M059J (cell line): ENCODE measurements around the gene SLC38A2. TPM values are rescaled to one million over a fixed set of nuclear protein-coding genes. Genes with fewer than 3 reads are reported as not detected.
"Not testable (repeated sequence)": the region's sequence is repeated elsewhere in the genome, so short reads cannot be mapped to it uniquely, and the experiment has no call there.

ENCODE experiments used
- DNase-seq: peaks from one replicate; pipeline ENCODE4 v3.0.0-alpha.2; 2012; ENCODE audit warnings: low read depth
- total RNA-seq: library from RNA; depleted of rRNA; stranded (reverse); fragments of >200 nt; shearing (Covaris generic); gene quantifications from 2 replicates; pipeline ENCODE4 v1.2.3, GENCODE V29; 2014

SLC38A2 gene
- total RNA-seq, 1 experiment from 2014 or later: 447 TPM

DNA sequence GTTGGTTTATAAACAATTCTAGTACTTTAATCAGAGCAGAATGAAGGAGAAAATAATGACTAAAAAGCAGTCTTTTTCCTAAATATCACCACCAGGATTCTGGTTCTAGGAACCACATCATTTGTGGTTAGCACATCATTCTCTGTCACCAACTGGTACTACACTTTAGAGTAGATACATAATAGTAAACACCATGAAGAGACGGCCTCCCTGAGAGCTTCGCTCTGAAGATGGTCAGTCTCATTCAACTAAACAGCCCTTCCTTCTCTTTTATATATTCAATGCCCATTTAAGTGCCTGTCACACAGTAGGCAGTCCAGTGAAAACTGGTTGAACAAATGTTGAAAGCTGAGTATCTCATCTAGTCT, 10.9 kb downstream of the SLC38A2 start:
- DNase-seq: no peak

DNA sequence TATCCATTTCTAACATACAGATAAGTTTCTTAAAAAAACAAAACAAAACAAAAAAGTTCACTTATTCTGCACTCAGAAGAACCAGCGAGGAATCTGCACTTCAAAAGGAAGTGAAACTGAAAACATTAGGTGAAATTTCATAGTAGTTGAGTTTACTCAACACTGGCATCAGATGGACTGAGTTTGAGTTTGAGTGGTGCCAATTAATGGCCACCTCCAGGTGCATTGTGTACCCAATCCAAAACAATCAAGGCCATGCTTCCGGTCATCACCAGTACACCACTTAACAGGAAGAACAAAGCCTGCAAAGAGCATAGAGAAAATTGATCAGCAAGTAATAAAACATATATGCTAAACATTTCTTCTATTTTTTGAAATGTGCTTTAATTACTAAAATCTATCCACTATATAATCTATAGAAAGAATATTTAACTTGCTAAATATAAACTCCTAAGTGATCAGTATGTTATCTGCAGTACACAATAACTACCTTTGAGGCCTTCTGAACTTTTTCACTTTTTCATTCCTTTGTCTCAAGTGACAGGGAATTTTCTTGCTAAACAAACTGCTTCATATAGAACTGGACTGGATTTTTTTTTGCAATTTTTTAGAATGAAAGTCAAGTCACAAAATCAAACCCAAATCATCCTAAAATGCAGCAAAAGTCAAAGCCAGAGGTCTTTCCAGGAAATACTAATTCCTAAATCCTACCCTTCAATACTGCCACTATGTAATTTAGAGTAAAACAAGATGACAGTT, 11.5 kb downstream of the SLC38A2 start:
- DNase-seq: no peak

DNA sequence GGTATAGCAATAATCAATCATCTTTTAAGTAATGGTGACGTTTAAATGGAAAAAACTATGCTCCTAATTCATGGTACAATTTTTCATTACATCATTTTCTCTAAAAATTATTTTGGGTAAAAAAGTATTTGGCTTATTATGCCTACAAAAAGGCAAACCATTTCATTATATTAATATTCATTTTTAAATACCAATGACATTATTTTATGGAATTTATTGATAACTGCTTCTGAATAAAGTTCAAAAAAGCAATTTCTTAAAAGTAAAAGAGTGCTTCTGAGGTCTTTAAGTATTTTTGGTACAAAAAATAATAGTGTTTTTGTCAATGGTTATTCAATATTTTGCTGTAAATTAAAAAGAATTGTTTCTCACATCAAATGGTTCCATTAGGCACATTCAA, 12.2 kb downstream of the SLC38A2 start:
- DNase-seq: no peak

DNA sequence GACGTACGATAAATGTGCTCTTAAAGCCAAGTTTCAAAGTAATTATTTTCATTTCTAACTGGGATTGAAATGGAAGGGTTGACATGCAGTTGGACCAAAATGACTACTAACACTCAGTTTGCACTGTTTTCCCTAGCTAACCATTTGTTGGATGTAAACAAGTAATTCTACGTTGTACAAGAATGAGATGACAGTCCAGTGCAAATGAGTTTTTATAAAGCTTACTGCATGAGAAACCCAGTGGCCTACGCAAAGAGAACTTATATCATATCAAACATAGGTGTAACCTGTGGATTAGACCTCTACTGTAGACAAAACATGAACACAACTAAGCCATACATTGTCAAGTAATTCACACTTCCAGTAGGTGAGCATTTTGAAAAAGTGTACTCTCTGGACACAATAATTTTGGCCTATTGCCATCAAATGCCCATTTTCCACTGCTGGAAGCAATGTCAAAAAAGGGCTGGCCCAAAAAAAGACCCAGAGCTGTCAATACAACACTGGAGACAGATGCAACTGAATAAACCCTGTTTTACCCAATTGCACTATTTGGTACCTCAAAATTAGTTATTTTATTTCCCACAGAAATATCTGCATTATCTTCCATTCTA, 12.8 kb downstream of the SLC38A2 start:
- DNase-seq: no peak

DNA sequence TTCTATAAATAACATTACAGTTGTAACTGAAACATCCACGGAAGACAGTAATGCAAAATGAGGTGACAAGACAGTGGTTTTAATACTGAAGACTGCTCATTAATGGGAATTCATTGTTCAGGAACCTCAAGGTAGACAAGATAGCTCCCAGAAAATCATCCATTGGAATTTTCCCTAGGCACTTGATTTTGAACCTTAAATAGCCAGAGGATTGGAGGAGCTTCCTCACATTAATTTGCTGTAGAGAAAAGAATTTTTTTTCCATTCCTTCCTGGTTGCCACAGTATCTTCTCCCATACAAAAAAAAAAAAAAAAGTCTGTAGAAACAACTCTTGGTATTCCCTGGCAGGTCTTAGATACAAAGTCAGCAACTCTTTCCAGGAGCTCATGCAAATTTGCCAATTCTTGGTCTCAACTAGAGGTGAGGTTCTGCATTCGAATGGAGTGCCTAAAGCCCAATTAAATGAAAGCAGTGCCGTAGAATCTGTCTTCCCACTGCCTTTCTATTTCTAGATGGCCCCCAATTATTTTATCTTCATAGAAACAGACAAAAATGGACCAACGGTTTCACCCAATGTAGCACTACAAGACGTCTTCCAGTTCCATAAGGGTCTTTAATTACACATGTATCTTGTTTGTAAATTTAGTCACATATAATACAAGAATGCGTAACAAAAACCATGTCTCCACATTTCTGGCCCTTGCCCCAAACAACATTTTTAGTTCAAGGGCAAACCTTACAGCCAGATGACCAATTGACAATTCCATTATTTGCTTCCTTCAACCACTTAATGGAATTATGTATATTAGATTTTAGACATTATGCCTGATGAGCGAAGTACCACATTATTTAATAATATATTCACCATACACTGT, 13.5 kb downstream of the SLC38A2 start:
- peak; percentile 58 for DNase-seq

DNA sequence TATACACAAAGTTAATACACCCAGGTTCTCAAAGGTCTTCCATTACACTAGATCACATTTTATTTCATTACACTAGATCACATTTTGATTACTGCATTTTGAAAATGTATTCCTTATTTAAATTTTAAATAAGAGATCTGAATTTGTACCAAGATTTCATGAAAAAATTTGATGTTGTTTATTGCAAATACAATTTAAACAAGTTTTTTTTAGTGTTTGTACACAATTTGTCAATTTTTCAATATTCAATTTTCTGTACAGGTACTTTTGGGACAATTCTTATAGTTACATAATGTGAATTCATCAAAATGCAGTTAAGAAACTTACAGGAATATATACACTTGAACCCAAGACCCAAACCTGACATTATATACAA, 14.3 kb downstream of the SLC38A2 start:
- no peak for DNase-seq

DNA sequence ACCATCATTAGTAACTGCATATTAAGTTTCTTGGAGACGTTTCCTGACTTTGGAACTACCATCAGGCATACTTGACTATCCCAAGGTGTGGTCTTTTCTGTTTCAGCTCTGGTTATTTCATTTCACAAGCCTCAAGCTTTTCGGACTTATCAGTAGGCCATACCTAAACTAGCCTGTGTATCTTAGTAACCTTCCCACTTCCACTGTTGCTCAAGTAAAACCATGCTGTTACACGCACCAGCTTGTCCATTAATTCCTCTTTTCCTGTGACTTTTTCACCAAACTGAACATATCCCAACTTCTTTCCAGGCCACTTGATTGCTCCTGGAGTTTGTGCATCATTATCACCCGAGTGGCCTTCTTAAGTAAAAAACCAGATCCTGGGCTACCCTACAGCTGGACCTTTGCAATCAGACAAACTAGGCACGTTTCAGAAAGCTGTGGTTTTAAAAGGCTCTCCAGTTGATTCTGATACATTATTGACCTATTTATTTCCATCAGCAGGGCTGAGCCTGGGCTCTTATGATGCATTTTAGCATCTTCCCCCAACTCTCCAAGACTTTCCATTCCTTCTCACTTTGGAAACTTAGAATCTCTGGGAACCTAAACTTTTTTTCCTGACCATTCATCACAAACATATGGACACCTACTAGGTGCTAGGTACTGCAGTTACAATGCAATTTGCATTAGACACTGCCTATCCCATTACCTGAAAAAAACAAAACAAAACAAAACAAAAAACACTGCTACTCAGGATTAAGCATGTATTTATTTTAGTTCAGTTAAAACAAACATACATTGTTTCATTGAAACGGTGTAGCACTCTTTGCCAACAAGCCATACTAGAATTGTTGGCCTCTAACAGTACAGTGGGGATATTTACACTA, 14.9 kb downstream of the SLC38A2 start:
- peak; percentile 85 for DNase-seq

DNA sequence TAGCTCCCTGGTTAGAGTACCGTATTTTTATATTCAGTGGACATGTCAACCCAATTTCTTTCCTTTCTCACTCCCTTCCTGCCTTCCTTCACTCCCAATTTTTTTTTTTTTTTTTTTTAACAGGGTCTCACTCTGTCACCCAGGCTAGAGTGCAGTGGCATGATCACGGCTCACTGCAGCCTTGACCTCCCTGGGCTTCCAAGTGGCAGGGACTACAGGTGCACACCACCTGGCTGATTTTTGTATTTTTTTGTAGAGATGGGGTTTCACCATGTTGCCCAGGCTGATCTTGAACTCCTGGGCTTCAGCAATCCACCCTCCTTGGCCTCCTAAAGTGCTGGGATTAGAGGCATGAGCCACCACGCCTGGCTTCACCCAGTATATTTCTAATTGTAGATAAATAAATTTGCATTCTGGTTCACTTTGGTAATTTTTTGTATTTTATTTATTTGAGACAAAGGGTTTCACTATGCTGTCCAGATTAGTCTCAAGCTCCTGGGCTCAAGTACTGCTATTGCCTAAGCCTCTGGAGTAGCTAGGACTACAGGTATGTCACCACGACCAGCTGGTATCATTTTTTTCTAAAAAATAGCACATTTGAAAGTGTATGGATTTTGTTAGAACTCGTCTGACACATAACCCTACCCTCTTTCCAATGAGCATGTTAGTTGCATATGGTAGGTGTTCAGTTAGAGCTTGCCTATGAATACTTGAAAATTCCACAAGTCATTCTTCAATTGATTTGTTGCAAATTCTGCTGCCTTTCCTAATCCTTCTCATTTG, 15.7 kb downstream of the SLC38A2 start:
- no peak for DNase-seq

DNA sequence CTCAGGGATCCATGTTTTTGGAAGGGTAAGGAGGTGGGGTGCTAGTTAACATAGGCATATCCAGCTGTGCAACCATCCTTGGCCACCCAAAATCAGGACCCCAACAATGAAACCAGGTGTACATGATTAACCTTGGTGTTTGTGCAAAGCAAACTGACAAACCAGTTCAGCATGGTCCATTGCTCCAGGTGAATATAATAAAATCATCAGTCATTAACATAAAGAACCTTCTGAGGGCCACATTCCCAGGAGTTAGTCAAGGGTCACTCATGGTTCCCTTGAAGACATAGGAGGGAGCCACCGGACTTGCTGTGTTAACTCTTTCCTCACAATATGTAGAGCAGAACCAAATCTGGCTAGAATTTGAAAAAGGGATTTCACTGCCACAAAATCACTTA, 17.8 kb downstream of the SLC38A2 start:
- no peak for DNase-seq

DNA sequence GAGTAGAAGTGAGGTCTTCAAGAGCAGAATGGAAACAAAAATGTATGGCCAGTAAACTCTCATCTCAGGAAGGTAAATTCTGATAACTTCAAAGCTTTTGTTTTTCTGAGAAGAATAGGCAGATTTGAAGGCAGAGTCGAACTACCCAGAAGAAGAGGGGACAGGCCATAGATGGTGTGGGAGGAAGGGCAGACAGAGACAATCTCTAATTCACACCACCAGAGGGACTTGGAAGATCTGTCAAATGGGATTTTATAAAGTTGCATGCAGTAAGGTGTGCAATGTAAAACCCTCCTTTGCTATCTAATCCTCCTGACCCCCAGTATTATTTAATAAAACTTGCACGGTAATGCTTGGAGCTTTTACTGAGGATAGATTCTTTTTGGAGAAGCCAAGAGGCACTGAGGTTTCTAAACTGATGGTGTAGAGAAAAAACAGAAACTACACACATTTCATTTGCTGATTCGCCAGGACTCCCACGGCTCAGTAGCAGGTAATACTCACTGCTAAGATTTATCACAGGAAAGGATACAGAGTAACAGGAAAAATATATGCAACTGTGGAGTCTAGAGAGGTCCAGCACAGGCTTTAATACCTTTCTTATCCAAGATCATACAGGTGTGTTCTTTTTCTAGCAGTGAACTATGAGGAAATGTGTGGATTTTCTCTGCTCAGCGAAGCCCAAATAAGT, 18.3 kb downstream of the SLC38A2 start:
- no peak for DNase-seq

DNA sequence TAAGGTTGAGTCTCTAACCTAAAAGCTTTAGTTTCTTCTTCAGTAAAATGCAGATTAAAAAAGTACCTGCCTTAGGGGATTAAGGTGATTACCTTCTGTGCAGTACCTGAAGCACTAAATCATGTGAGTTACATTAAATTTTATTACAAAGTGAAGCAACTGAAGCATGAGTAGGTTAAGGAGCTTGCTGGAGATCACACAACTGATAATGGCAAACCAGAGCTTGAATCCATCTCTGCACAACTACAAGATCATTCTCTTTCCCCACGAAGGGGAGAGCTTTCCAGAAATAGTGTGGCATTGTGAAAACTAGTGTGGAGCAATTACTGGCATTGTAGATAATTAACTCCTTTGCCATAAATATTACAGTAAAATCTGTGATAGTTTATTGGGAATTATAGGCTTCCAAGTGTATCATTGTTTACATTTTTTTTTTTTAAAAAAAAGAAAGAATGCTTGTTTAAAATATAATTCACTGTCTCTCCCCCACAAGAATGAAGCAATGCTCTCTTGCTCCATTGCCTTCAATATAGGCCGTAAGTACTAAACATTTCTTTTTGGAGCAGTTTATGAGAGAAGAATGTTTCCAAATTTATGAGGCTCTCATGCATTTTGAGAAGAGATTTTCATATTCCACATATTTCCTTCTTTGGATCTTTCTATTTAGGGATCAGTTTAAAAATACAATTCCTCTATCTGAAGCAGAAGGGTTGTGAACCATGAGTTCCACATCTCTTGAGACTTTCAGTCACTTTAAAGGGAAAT, 20.5 kb downstream of the SLC38A2 start:
- no peak for DNase-seq

DNA sequence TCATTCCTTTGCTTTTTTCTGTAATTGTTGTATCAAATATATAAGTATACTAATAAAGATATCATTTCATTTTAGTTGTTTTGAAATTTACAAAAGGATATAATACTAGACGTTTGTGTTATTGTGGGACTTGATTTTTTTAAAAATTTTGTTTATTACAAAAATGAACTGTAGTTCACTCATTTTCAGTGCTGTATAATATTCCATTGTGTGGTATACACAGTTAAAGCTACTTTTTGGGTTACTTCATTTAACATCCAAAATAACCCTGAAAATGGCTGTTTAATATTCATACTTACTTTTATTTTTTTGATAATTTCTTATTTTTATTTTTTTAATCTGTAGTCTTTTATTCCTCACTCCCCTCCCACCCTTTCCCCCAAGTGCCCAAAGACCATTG, 21.4 kb downstream of the SLC38A2 start:
- DNase-seq: no peak

DNA sequence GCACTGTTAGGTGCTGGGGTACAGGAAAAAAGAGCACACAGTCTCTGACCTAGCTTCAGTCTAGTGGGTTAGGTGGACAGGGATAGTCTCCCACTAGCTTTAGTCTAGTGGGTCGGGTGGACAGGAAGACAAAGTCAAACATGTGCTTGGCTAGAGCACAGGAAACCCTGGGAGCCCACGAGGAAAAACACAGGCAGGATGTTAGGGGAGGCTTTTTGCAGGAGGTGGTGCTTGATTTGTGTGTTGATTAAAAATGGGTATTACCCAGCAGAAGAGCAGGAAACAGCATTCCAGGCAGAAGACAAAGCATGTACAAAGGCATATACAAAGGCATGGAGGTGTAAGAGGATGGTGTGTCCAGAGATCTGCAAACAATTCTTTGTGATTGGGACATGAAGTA, 23.3 kb downstream of the SLC38A2 start:
- DNase-seq: no peak

DNA sequence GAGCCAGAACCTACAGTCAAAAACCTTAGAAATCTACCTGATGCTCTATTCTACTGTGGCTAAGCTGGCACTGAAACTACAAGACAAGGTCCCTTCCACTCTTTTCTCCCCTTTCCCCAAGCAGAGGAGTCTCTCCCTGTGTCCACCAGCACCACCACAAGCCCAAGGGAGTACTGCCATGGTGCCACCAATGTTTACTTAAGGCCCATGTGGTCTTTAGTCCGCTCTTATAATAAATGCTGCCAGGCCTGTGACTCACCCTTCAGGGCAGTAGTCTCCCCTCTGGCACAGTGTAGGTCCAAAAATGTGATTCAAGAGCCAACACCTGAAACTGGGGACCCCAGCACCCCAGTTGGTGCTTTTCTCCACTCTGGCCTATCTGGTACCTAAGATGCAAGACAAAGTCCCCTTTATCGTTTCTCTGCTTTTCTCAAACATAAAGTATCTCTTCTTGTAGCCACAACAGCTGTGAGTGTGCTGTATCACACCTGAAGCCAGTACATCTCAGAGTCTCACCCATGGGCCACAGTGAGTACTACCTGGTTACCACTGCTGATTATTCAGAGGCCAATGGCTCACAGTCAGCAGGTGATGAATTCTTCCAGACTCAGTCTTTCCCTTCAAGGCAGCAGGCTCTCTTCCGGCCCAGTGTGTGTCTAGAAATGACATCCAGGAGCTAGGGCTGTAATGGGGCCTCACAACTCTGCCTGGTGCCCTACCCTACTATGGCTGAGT, 29.3 kb downstream of the SLC38A2 start:
- peak; percentile 84 for DNase-seq

DNA sequence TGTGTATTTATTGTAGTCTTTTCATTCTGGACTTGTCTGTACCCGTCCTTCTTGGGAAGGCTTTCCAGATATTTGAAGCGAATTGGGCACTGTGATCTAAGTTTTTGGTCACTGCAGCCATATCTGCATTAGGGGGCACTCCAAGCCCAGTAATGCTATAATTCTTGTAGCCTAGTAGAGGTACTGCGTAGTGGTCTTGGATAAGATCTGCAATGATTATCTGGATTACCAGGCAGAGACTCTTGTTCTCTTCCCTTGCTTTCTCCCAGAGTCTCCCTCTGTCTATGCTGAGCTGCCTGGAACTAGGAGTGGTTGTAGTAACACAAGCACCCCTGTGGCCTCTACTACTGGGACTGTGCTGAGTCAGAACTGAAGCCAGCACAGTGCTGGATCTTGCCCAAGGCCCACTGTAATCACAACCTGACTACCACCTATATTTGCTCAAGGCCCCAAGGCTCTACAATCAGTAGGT, 30.0 kb downstream of the SLC38A2 start:
- DNase-seq: peak; percentile 73

DNA sequence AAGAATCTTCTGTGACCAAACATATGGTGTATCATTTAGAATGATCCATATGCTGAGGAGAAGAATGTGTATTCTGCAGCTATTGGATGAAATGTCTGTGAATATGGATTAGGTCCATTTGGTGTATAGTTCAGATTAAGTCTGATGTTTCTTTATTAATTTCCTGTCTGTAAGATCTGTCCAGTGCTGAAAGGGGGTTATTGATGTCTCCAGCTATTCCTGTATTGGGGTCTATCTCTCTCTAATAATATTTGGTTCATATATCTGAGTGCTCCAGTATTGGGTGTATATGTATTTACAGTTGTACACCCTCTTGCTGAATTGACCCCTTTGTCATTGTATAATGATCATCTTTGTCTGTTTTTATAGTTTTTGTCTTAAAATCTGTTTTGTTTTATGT, 33.5 kb downstream of the SLC38A2 start:
- DNase-seq: no peak

DNA sequence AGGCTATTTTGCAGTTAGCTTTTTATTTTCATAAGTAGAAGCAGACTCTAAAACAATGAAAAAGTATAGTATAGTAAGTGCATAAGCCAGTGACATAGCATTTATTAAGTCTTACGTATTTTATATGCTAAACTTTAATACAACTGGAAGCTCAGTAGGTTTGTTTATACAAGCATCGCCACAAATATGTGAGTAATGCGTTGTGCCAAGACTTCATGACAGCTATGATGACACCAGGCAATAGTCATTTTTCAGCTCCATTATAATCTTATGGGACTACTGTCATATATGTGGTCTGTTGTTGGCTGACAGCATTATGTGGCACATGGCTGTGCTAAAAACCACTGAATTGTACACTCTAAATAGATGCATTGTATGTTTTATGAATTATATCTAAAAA, 40.3 kb downstream of the SLC38A2 start:
- peak; percentile 89 for DNase-seq

DNA sequence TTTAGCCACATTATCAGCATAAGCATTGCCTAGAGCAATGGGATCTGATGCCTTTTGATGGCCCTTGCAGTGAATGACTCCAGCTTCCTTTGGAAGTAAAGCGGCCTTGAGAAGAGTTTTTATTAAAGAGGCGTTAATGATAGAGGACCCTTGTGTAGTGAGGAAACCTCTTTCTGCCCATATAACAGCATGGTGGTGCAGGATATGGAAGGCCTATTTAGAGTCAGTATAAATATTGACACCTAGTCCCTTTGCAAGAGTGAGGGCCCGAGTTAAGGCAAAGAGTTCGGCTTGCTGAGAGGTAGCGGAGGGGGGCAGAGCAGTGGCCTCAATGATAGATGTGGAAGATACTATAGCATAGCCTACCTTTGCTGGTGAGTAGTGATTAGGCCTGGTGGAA, 47.5 kb downstream of the SLC38A2 start:
- DNase-seq: not testable (repeated sequence)

DNA sequence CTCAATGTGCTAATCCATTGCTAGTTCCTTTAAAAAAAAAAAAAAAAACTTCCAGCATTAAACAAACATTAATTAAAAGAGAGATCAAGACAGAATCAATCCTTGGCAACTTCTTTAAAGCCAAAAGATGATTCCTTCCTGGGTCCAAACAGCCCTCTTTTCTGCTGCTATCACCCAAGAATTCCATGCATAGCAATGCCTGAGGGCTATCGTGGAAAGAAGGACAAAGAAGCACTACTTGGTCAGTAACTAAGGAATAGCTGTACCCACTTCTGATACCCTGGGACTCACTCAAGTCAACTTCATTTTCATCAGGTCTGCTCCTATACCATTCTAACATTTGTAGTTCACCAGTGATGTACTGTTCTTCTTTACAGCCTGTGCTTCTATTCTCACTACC, 51.8 kb downstream of the SLC38A2 start:
- DNase-seq: no peak
